Right renal cortex interstitium (tissue), 3 donors: ENCODE measurements around the gene IMPA2. TPM values are rescaled to one million over a fixed set of nuclear protein-coding genes. Genes with fewer than 3 reads are reported as not detected.
A peak's percentile ranks its signal among the peaks of the same experiment; 100 is the strongest.
"Not testable (repeated sequence)": the region's sequence is repeated elsewhere in the genome, so short reads cannot be mapped to it uniquely, and the experiment has no call there.

Experiments used
- DNase-seq, 3 donors: peaks; one replicate each; pipeline ENCODE4 v3.0.0-alpha.2; 2013; ENCODE audit warnings: low read depth in 3 of 3, low spot score in 2 of 3
- polyA plus RNA-seq, 3 donors: library from polyadenylated mRNA; unstranded; fragments of 120-200 nt; gene quantifications; one replicate each; pipeline ENCODE4 v1.2.1, GENCODE V29; 2013; ENCODE audit not compliant: insufficient read length in 3 of 3

The IMPA2 gene
- polyA plus RNA-seq, 3 donors: 66.0 to 91.8 (median 89.9) TPM

GRCh38 chr18:11960743-11961380 lies 20.4 kb upstream of the IMPA2 start:
- DNase-seq: no peak

DNA sequence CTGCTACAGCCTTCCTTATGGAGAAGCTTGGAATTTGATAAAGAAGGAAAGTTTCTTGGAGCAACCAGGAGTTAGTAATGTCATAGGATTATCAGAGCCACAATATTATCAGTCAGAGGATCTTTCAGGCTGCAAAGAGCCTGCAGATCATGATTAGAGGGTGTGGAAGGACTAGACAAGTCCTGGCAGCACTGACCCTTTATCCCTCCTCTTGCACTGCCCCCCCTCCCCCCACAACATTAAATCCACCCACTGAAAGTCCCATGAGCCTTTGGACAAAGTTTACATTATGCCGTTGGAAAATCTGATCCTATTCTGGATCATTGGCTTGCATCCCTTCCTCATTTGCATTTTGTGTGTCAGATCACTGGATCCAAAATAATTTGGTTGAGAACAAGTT lies 18.7 kb upstream of the IMPA2 start:
- DNase-seq: no peak

- no peak for DNase-seq
Observed at GRCh38 chr18:11963991-11964484, 17.3 kb upstream of the IMPA2 start.

- no peak for DNase-seq
Observed at GRCh38 chr18:11969904-11970835, 11.1 kb upstream of the IMPA2 start.

GRCh38 chr18:11970836-11971226 lies 10.5 kb upstream of the IMPA2 start:
- DNase-seq: not testable (repeated sequence)

DNA sequence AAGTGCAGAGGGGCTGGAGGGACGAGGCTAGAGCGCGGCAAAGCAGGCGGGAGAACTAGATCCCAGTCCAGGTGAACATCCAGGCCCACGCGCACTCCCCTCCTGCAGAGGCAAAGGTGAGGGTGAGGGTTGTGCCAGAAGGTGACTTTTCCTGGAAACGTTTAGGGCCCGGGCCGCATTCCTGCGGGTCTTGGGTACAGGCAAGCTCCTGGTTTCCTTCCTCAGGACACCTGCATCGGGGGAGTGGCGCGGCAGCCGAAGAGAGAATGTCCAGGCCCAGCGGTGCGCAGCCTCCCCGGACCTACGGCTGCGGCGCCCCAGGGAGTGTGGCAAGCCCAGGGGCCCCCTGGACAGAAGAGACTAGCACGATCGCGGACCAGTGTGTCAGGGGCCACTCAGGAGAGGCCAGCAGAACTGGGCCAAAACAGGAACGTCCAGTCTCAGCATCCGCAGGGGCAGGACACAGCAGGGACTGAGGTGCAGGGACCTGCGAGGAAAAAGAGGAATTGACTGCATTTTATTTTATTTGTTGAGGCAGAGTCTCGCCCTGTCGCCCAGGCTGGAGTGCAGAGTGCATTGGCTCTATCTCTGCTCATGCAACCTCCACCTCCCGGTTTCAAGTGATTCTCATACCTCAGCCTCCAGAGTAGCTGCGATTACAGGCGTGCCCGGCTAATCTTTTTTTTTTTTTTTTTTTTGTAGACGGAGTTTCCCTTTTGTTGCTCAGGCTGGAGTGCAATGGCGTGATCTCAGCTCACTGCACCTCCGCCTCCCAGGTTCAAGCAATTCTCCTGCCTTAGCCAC lies 8.7 kb upstream of the IMPA2 start:
- no peak for DNase-seq

- no peak for DNase-seq
Observed at GRCh38 chr18:11974741-11975325, 6.5 kb upstream of the IMPA2 start.

- no peak for DNase-seq
Observed at GRCh38 chr18:11975723-11976122, 5.6 kb upstream of the IMPA2 start.

- no peak for DNase-seq
Observed at GRCh38 chr18:11976315-11977152, 4.8 kb upstream of the IMPA2 start.

GRCh38 chr18:11977153-11977466 lies 4.2 kb upstream of the IMPA2 start:
- DNase-seq: no peak

GRCh38 chr18:11978956-11979355 lies 2.4 kb upstream of the IMPA2 start:
- DNase-seq: no peak

GRCh38 chr18:11980163-11980493 lies 1.2 kb upstream of the IMPA2 start:
- DNase-seq: no peak

GRCh38 chr18:11980494-11981191 lies 664 bp upstream of the IMPA2 start:
- peak; percentile 85 to 91 (median 90) for DNase-seq

DNA sequence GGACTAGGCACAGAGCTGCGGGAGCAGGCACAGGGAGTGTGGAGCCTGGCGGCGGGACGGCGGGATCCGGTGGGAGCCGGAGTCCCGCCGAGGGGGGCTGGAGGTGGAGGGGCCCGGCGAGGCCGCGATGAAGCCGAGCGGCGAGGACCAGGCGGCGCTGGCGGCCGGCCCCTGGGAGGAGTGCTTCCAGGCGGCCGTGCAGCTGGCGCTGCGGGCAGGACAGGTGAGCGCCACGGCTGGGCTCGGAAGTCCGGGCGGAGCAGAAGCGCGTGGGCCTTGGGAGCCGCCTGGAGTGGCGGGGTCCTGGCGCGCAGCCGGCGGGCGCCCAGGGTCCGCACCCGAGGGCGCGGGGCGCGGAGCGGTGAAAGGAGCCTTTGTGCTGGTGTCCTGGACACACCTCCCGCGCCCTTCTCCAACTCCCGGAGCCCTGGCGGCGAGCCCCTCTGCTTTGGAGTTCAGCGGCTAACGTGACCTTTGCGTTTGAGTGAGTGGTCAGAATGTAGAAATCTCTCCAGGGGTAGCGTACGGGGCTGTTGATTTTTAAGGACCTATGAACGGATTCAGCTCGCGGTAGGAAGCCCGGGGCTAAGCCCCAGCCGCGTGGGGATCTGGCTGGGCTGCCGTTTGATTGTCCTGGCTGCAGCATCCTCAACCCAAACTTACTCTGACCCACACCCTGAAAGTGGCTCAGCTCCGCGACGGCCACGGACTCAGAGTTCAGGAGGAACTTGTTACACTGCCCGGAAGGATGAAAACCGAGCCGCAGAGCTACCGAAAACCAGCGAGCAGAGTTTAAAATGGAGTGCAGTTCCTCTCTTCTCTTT lies 448 bp downstream of the IMPA2 start:
- no peak for DNase-seq

DNA sequence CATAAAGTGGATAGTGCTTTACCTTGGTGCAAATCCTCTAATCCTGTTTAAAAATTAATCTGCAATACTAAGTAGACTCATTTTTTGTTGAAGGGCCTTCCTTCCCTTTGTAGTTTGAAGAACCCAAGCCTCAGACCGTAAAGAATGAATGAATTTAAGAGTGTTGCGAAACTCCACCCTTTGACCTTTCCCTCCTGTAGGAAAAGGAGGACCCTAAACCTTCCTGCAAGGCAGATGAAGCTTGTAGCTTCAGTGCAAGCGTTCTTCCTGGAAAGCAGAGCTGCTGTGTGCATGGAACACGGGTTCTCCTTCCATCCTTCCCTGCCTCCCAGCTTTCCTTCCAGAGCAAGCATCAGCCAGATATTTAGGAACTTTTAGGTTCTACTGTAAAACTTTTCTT lies 1.7 kb downstream of the IMPA2 start:
- no peak for DNase-seq

DNA sequence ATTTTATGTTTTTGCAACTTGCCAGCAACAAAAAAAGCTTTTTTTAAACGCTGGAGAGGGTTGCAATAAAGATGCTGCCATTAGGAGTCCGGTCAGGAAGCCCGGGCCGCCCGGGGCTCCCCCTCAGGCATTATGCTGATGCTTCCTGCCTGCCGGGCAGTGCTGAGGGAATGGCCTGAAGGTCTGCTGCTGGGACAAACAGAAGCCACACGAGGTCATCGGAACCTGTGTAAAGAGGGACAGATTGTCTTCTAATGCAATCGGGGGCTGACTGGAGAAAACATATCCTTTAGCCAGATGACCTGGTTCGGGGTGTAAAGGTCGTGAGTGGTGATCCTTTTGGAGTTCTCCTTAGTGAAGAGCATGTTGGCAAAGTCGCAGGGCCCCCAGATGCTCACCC lies 2.3 kb downstream of the IMPA2 start:
- no peak for DNase-seq

DNA sequence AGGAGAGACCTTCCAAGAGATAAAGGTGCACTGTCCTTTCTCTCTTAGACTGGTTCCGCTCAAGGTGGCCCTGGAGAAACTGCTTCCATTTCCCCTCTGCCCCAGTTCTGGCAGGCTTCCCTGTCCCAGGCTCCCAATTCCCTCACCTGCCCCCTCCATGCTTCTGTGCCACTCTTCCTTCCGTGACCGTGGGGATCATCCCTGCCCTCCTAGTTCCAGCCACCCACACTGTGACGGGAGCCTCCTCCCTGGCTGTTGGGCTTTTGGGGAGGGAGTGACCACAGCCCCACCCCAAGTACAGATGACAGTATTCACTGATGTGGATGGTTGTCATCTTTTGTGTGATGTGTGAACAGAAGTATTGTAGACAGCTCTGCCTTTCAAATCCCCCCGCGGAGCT lies 2.8 kb downstream of the IMPA2 start:
- no peak for DNase-seq

- no peak for DNase-seq
Observed at GRCh38 chr18:11985586-11985985, 4.3 kb downstream of the IMPA2 start.

GRCh38 chr18:11986061-11986460 lies 4.8 kb downstream of the IMPA2 start:
- DNase-seq: no peak
